K562 (cell line): ENCODE measurements around the gene ZBTB38. TPM values are rescaled to one million over a fixed set of nuclear protein-coding genes. Genes with fewer than 3 reads are reported as not detected.

Experiments used
- ATAC-seq: fragments of 200-7000 bp; cut with Tn5 transposase; 3 replicates; pipeline ENCODE4 v1.9.1; 2020; ENCODE audit warnings: moderate library complexity
- BruUV-seq: library from RNA; stranded (reverse); fragments of 400-500 nt; replicated peaks from 2 replicates; lab custom pipeline; 2021; lab: Mats Ljungman, UMichigan
- CTCF ChIA-PET: fragments of 300-600 bp; formaldehyde crosslinking; extraction: SDS; loops from one replicate; lab custom pipeline; 2021; ENCODE audit warnings: low intra/inter-chr PET ratio; lab: Yijun Ruan, JAX
- POLR2A ChIA-PET: fragments of 300-600, 350-650 bp; sonication (Branson Sonifier 250); formaldehyde crosslinking; extraction: SDS; loops from one replicate; lab custom pipeline; 2021; ENCODE audit warnings: antibody characterized with exemption, inconsistent platforms; lab: Yijun Ruan, JAX
- DNase-seq, 4 experiments: peaks; one replicate each; pipeline versions ENCODE4 v3.0.0 to v3.0.0-alpha.2; 2011 to 2018; ENCODE audit warnings: low spot score in 3 of 4, mixed read lengths in 3 of 4; ENCODE audit errors: extremely low read depth in 1 of 4
- FAIRE-seq: peaks from 2 replicates; lab custom pipeline; 2011; peaks lifted over from hg19 to GRCh38; lab: Jason Lieb, UNC
- H2AFZ ChIP-seq: 2 replicates; pipeline ENCODE4 v1.6.0; 2011; ENCODE audit warnings: low read depth, low read length, control low read depth, inconsistent platforms
- H3K27ac ChIP-seq: fragments of 200-600 bp; 3 replicates; pipeline ENCODE4 v1.8.0; 2011; ENCODE audit warnings: low read depth, mild to moderate bottlenecking, control low read depth, inconsistent platforms, low read length, moderate library complexity, mixed read lengths; ENCODE audit errors: extremely low read depth
- H3K27me3 ChIP-seq, 2 experiments: fragments of 300-600 bp in 1 of 2; 2 replicates in 1 of 2; 3 replicates in 1 of 2; pipeline versions ENCODE4 v1.6.0 to v1.8.0; 2011; ENCODE audit warnings: inconsistent platforms in 2 of 2, low read length in 2 of 2, mild to moderate bottlenecking in 1 of 2, mixed read lengths in 1 of 2, moderate library complexity in 1 of 2; ENCODE audit not compliant: control insufficient read depth in 2 of 2, insufficient read depth in 2 of 2
- H3K36me3 ChIP-seq: fragments of 300-600 bp; 3 replicates; pipeline ENCODE4 v1.8.0; 2011; ENCODE audit warnings: mild to moderate bottlenecking, low read length, inconsistent platforms; ENCODE audit not compliant: control insufficient read depth, insufficient read depth
- H3K4me1 ChIP-seq, 2 experiments: fragments of 200-600 bp in 1 of 2; replicated peaks in 1 of 2; 2 replicates in 1 of 2; 3 replicates in 1 of 2; pipeline versions ENCODE4 v1.5.1 to v1.8.0; 2011; ENCODE audit warnings: inconsistent platforms in 2 of 2, low read length in 2 of 2, mild to moderate bottlenecking in 1 of 2, mixed read lengths in 1 of 2, moderate library complexity in 1 of 2; ENCODE audit not compliant: control insufficient read depth in 2 of 2, insufficient read depth in 2 of 2
- H3K4me2 ChIP-seq: 2 replicates; pipeline ENCODE4 v1.6.1; 2011; ENCODE audit warnings: low read length, control low read depth, inconsistent platforms, mixed read lengths; ENCODE audit not compliant: insufficient read depth
- H3K4me3 ChIP-seq: fragments of 200-600 bp; sonication (generic), shearing (Covaris generic); 2 replicates; pipeline ENCODE4 v1.5.1; 2016; ENCODE audit warnings: control low read depth, inconsistent platforms
- H3K79me2 ChIP-seq: fragments of 200-600 bp; 3 replicates; pipeline ENCODE4 v1.8.0; 2011; ENCODE audit warnings: low read length, inconsistent platforms; ENCODE audit not compliant: control insufficient read depth, insufficient read depth
- H3K9ac ChIP-seq, 2 experiments: 2 replicates each; pipeline versions ENCODE4 v1.6.0 to v1.6.1; 2011; ENCODE audit warnings: low read depth in 2 of 2, low read length in 2 of 2, control low read depth in 1 of 2, inconsistent platforms in 1 of 2, mild to moderate bottlenecking in 1 of 2, mixed read lengths in 1 of 2; ENCODE audit not compliant: insufficient read depth in 1 of 2
- H3K9me1 ChIP-seq: one replicate; pipeline ENCODE4 v1.6.0; 2011; ENCODE audit warnings: inconsistent platforms, mild to moderate bottlenecking, low read length, moderate library complexity; ENCODE audit not compliant: control insufficient read depth, insufficient read depth
- H3K9me3 ChIP-seq: replicated peaks from 2 replicates; pipeline ENCODE4 v1.5.1; 2011; ENCODE audit warnings: low read depth, low read length, inconsistent platforms; ENCODE audit not compliant: control insufficient read depth, insufficient read depth
- H4K20me1 ChIP-seq: replicated peaks from 2 replicates; pipeline ENCODE4 v1.6.1; 2011; ENCODE audit warnings: low read length, inconsistent platforms, mixed read lengths; ENCODE audit not compliant: control insufficient read depth, insufficient read depth
- HES1 ChIP-seq: fragments of 450-650 bp; IDR thresholded peaks from 2 replicates; pipeline ENCODE4 v1.6.1; 2016; ENCODE audit warnings: low read depth, mild to moderate bottlenecking, moderate library complexity
- HNRNPK ChIP-seq: fragments of 200-400 bp; formaldehyde crosslinking; IDR thresholded peaks from one replicate; pipeline ENCODE4 v1.6.1; 2018; ENCODE audit warnings: mild to moderate bottlenecking, low read depth, low read length; ENCODE audit not compliant: poor library complexity, severe bottlenecking
- KDM2B ChIP-seq: fragments of 250-450 bp; sonication (Bioruptor Pico); IDR thresholded peaks from 2 replicates; pipeline ENCODE4 v1.8.0; 2021; ENCODE audit warnings: mild to moderate bottlenecking, moderate library complexity
- NR2C1 ChIP-seq, 2 experiments: fragments of 450-650 bp; IDR thresholded peaks; 2 replicates each; pipeline ENCODE4 v1.6.1; 2017; ENCODE audit warnings: mild to moderate bottlenecking in 2 of 2, antibody characterized with exemption in 1 of 2, inconsistent platforms in 1 of 2, missing compliant biosample characterization in 1 of 2, missing genetic modification characterization in 1 of 2
- POLR2A ChIP-seq: fragments of 450-650 bp; conservative IDR thresholded peaks from 2 replicates; pipeline ENCODE4 v1.6.1; 2016
- RB1 ChIP-seq: fragments of 450-650 bp; IDR thresholded peaks from 2 replicates; pipeline ENCODE4 v1.6.1; 2017; ENCODE audit warnings: low read depth, mild to moderate bottlenecking
- RBM22 ChIP-seq: fragments of 200-400 bp; formaldehyde crosslinking; IDR thresholded peaks from 2 replicates; pipeline ENCODE4 v1.6.1; 2018; ENCODE audit warnings: low read length, low read depth; ENCODE audit not compliant: poor library complexity, severe bottlenecking
- SMARCC2 ChIP-seq: fragments of 450-650 bp; IDR thresholded peaks from 2 replicates; pipeline ENCODE4 v1.6.1; 2017; ENCODE audit warnings: antibody characterized with exemption, moderate library complexity, mild to moderate bottlenecking, low read depth
- SMC3 ChIP-seq: conservative IDR thresholded peaks from 2 replicates; pipeline ENCODE4 v1.6.1; 2011; ENCODE audit warnings: low read depth, low read length, improper control_type of control experiment; ENCODE audit not compliant: insufficient read depth
- TEAD4 ChIP-seq, 2 experiments: sonication (generic) in 1 of 2; formaldehyde crosslinking in 1 of 2; IDR thresholded peaks; 2 replicates each; pipeline versions ENCODE4 v1.6.1 to v1.8.0; 2012 to 2022; ENCODE audit warnings: borderline replicate concordance in 1 of 2, inconsistent platforms in 1 of 2, low read length in 1 of 2, mild to moderate bottlenecking in 1 of 2, missing genetic modification reagents in 1 of 2
- ZBTB40 ChIP-seq, 2 experiments: fragments of 450-650 bp in 1 of 2; sonication (generic) in 1 of 2; formaldehyde crosslinking in 1 of 2; IDR thresholded peaks; 2 replicates each; pipeline versions ENCODE4 v1.7.1 to v1.9.0; 2016 to 2022; ENCODE audit warnings: inconsistent platforms in 1 of 2, mild to moderate bottlenecking in 1 of 2, missing genetic modification reagents in 1 of 2
- ZNF134 ChIP-seq: fragments of 250-450 bp; sonication (Bioruptor Pico); conservative IDR thresholded peaks from 2 replicates; pipeline ENCODE4 v1.4.0; 2020
- ZNF239 ChIP-seq: fragments of 250-450 bp; sonication (Bioruptor Pico); IDR thresholded peaks from 2 replicates; pipeline ENCODE4 v1.4.0; 2020; ENCODE audit warnings: mild to moderate bottlenecking
- ZNF274 ChIP-seq: IDR thresholded peaks from 2 replicates; pipeline ENCODE4 v1.6.1; 2011; ENCODE audit warnings: low read depth, mild to moderate bottlenecking, low read length, moderate library complexity, borderline replicate concordance
- WGBS: fragments of 100-300 bp; shearing (Covaris generic); methylation state at CpG from one replicate; pipeline ENCODE4 v1.1.6; 2016; ENCODE audit warnings: low coverage, mixed read lengths; ENCODE audit not compliant: insufficient coverage; ENCODE audit errors: missing lambda C conversion rate; 5-methylcytosine and 5-hydroxymethylcytosine counted together
- in situ Hi-C: fragments of 300-500 bp; cut with MboI; formaldehyde crosslinking; loops from 4 replicates; pipeline ENCODE4 v1.15.0; 2018; ENCODE audit warnings: inconsistent platforms, mixed read lengths
- intact Hi-C: fragments of 100-400 bp; cut with micrococcal nuclease; formaldehyde crosslinking; loops from 2 replicates; pipeline ENCODE4 v1.14.2; 2022
- polyA plus RNA-seq, 8 experiments: library from polyadenylated mRNA; depleted of rRNA in 4 of 8; stranded (reverse) in 5 of 8; unstranded in 3 of 8; fragments of >200 nt; fragmentation: Nextera tagmentation in 2 of 8; fragmentation: Illumina TruSeq in 1 of 8; extraction: Ambion mirVana in 2 of 8; extraction: Trizol in 1 of 8; gene quantifications; 2 replicates each; pipeline versions ENCODE4 v1.2.1 to v1.2.3, GENCODE V29; 2011 to 2014; ENCODE audit warnings: inconsistent platforms in 1 of 8, missing spikeins in 1 of 8
- total RNA-seq, 7 experiments: library from RNA; depleted of rRNA in 6 of 7; stranded (reverse); fragments of >200 nt in 6 of 7; fragmentation: Illumina TruSeq in 2 of 7; extraction: Trizol in 2 of 7; gene quantifications; 2 replicates each; pipeline versions ENCODE4 v1.2.1 to v1.2.3, GENCODE V29; 2011 to 2021; ENCODE audit warnings: low replicate concordance in 1 of 7

The ZBTB38 gene
- total and polyA plus RNA-seq, 9 of the 15 experiments (the other 6 are each of a cell fraction or from before 2014, with no cell fraction given) = 12.1 to 39.4 (median 22.9) TPM

GRCh38 chr3:141407047-141407446 is 38.7 kb downstream of the ZBTB38 start:
- DNase-seq = no peak
- H3K27me3 ChIP-seq = no peaks in the 10 kb centered on the region
- POLR2A ChIA-PET = interaction anchor here (0.9 to 1.1 kb wide), 2 partner anchors 16 to 18 kb away, joined by 3 read pairs; no protein-coding TSS in a partner anchor
- no peaks in the 10 kb centered on the region for H3K79me2 ChIP-seq
- WGBS = 78% methylated on average over 4 of the region's 4 CpGs
- no peak overlapping the region for H3K4me2 ChIP-seq
- no peak for FAIRE-seq
- CTCF ChIA-PET = no interaction called here
- in situ Hi-C loops = no loop called here
- H3K36me3 ChIP-seq = peaks cover 24% of the 10 kb centered on the region
- H3K4me3 ChIP-seq = no peak overlapping the region
- ATAC-seq = no peak
- no TSS peak for BruUV-seq
- no peak overlapping the region for H3K27ac ChIP-seq
- no peaks in the 10 kb centered on the region for H3K9me1 ChIP-seq
- no peaks in the 10 kb centered on the region for H4K20me1 ChIP-seq
- H2AFZ ChIP-seq = no peak overlapping the region
- H3K9me3 ChIP-seq = no peaks in the 10 kb centered on the region
- intact Hi-C loops = no loop called here
- peaks cover 2 to 23% of the 10 kb centered on the region in 2 experiments; a peak in 3 of 5 replicates for H3K4me1 ChIP-seq
- H3K9ac ChIP-seq = no peak overlapping the region
- TF ChIP-seq SMARCC2 (no peak), SMC3 (no peak), NR2C1 (IDR thresholded peaks at IDR 0.05) (no peak), NR2C1 (tag; IDR thresholded peaks at IDR 0.05) (no peak), KDM2B (CRISPR knock-in tag) (no peak), HES1 (no peak), RB1 (no peak), TEAD4 (IDR thresholded peaks at IDR 0.05; ENCODE audit: low read length) (no peak), TEAD4 (CRISPR knock-in tag; IDR thresholded peaks at IDR 0.05; ENCODE audit: borderline replicate concordance) (no peak), ZNF239 (no peak), ZNF134 (CRISPR knock-in tag) (no peak), HNRNPK (no peak), ZBTB40 (IDR thresholded peaks at IDR 0.05) (no peak), ZBTB40 (CRISPR knock-in tag; IDR thresholded peaks at IDR 0.05) (no peak), POLR2A (no peak), ZNF274 (no peak), RBM22 (no peak)
